ENCODE data around the gene TMEM45B.
"Not testable (repeated sequence)": the region's sequence is repeated elsewhere in the genome, so short reads cannot be mapped to it uniquely, and the experiment has no call there.

The TMEM45B gene

DNA sequence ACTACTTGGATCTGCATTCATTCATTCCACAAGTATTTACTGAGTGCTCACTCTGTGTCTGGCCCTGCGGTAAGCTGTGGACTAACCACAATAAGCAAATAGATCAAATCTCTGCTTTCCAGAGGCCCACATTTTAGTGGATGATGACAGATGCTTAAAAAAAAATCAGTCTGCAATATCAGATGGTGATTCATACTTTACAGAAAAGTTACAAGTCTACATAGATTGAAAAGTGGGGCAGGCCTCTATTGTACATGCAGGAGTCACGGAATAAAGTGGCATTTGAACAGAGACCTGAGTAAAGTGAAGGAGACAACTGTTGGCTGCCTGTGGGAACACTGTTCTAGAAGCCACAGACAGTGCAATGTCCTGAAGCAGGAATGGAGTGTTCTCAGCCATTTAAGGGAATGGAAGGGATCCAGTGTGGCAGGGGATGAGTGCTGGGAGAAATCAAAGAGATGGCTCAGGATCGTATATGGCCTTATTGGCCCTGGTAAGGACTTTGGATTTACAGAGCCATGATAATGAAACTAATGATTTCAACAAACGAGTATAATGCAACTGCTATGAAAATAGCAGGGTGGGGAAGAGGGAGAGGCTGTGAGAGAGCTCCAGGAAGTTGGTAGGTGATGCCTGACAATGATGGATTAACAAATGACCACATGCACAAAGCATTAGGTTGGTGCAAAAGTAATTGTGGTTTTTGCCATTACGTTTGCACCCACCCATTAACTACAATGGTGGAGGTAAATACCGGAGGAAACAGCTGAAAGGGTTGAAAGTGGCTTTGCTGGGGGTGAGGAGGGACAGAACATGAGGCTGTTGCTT is 31.1 kb downstream of the TMEM45B start:
- DNase-seq (ENCODE audit: low read depth): no peak
- TF ChIP-seq, protein P1, sequence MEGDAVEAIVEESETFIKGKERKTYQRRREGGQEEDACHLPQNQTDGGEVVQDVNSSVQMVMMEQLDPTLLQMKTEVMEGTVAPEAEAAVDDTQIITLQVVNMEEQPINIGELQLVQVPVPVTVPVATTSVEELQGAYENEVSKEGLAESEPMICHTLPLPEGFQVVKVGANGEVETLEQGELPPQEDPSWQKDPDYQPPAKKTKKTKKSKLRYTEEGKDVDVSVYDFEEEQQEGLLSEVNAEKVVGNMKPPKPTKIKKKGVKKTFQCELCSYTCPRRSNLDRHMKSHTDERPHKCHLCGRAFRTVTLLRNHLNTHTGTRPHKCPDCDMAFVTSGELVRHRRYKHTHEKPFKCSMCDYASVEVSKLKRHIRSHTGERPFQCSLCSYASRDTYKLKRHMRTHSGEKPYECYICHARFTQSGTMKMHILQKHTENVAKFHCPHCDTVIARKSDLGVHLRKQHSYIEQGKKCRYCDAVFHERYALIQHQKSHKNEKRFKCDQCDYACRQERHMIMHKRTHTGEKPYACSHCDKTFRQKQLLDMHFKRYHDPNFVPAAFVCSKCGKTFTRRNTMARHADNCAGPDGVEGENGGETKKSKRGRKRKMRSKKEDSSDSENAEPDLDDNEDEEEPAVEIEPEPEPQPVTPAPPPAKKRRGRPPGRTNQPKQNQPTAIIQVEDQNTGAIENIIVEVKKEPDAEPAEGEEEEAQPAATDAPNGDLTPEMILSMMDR (IDR thresholded peaks at IDR 0.05; ENCODE audit: insufficient read depth, low read depth, low read length, missing control alignments): no peak
- H3K4me3 ChIP-seq (ENCODE audit: low read depth, low read length): no peak overlapping the region

DNA sequence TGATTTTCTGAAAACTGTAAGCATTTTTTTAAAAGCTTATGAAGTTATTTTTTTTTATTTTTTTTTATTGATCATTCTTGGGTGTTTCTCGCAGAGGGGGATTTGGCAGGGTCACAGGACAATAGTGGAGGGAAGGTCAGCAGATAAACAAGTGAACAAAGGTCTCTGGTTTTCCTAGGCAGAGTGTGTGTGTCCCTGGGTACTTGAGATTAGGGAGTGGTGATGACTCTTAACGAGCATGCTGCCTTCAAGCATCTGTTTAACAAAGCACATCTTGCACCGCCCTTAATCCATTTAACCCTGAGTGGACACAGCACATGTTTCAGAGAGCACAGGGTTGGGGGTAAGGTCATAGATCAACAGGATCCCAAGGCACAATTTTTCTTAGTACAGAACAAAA is 31.7 kb downstream of the TMEM45B start:
- DNase-seq (ENCODE audit: low read depth); H3K4me3 ChIP-seq (ENCODE audit: low read depth, low read length): not testable (repeated sequence)

DNA sequence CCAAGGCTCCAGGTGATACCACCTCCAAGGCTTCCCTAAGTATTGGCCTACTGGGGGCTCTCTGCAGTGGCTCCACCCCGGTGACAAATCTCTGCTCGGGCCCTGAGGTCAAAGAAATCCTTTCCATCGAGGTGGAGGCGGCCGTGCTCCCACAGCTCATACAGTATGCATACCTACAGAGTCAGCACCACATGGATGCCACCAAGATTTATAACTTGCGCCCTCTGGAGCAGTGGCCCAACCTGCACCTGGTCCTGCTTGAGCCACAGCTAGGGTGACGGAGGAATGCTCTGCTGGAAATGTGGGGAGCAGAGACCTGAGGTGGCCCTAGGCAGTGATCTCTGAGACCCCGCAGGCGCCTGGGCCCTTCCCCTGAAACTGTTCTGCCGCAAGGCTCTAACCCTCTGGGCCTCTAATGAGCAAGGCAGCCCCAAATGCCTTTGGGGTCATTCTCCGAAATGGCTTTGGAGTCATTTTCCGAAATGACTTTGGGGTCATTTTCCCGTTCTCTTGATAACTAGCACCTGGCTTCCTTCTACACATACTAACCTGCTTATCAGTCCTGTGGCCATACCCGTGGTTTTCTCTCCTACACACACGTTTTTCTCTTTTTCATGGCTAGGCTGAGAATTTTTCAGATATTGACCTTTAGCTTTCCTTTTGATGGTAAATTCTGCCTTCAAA is 33.9 kb downstream of the TMEM45B start:
- H3K4me3 ChIP-seq (ENCODE audit: low read depth, low read length): no peak overlapping the region
- TF ChIP-seq, protein P1 (IDR thresholded peaks at IDR 0.05; ENCODE audit: insufficient read depth, low read depth, low read length, missing control alignments): no peak
- no peak for DNase-seq (ENCODE audit: low read depth)

DNA sequence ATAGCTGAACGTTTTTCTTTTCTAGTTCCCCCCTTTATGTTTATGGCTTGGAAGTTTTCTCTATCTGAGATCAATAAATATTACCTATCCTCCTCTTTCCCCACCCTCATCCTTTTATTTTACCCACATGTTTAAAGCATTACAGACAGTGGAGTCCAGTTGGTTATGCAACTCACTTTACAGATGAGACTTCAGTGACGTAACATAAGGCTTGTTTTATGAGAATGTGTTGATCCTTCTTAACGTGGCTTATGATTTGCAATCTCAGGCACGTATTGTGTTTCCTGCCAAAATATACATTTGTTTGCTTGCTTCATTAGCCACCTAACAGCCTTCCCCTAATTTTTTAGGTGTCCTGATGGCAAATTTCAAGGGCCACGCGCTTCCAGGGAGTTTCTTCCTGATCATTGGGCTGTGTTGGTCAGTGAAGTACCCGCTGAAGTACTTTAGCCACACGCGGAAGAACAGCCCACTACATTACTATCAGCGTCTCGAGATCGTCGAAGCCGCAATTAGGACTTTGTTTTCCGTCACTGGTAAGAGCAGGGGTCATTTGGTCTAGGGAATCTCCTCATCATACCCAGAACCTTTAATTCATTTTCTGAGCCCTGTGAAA is 36.6 kb downstream of the TMEM45B start:
- DNase-seq (ENCODE audit: low read depth): no peak
- TF ChIP-seq, protein P1 (IDR thresholded peaks at IDR 0.05; ENCODE audit: insufficient read depth, low read depth, low read length, missing control alignments): no peak
- no peak overlapping the region for H3K4me3 ChIP-seq (ENCODE audit: low read depth, low read length)

DNA sequence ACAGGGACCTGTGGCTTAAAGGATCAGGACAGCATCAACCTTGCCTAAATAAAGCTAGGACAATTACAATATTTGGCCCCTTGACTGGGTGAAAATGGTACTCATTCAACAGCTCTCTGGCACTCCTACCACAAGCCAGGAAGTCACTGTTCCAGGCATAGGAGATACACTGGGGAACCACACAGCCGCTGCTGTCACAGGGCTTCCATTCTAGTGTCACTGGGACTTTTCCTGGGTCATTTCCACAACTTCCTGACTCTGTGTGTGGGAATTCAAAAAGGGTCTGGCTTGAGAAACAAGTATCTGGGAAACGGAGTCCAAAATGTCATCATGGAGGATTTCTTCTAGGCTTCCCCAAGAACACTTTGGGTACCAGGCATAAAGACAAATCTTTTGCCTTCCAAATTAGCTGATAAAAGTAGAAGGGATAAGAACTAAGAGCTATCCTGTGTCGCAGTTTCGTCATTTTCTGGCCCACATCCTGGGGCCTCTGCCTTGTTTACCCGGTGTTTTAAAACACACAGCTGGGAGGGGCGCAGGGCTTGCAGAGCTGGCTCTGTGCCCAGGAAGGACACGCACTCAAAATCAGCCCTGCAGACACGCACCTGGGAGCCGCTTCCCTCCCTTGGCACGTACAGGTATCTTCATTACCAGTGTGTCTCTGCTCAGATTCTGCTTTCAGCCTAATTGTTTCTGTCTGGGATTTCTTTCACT is 38.0 kb downstream of the TMEM45B start:
- TF ChIP-seq, protein P1 (IDR thresholded peaks at IDR 0.05; ENCODE audit: insufficient read depth, low read depth, low read length, missing control alignments): no peak
- no peak overlapping the region for H3K4me3 ChIP-seq (ENCODE audit: low read depth, low read length)
- peak; percentile 23 for DNase-seq (ENCODE audit: low read depth)

DNA sequence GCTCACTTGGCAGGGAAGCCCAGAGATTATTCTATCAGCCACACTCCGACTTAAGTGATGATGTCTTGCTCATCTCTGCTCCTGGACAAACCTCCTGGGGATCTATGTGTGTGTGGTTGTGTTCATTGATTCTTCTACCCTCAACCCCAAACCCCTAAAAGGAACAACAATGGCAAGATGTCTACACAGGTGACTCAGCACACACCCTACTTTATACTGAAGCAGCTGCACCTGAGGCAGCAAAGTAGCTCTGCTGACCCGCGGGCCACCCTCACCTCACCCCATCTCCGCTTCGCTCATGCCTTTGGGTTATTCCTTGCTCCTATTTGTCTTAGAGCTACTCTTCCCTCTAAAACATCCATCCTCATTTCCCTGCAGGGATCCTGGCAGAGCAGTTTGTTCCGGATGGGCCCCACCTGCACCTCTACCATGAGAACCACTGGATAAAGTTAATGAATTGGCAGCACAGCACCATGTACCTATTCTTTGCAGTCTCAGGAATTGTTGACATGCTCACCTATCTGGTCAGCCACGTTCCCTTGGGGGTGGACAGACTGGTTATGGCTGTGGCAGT is 38.7 kb downstream of the TMEM45B start:
- TF ChIP-seq, protein P1 (IDR thresholded peaks at IDR 0.05; ENCODE audit: insufficient read depth, low read depth, low read length, missing control alignments): no peak
- H3K4me3 ChIP-seq (ENCODE audit: low read depth, low read length): no peak overlapping the region
- DNase-seq (ENCODE audit: low read depth): no peak

Measured in GM12865 (cell line).